Measurements from ENCODE around the gene LBH. TPM values are rescaled to one million over a fixed set of nuclear protein-coding genes. Genes with fewer than 3 reads are reported as not detected.

The LBH gene
- polyA plus RNA-seq, 1 of the 3 experiments (the other 2 are of a cell fraction): 22.8 TPM

- Histone ChIP-seq H3K4me3 (ENCODE audit: low read depth in 2 of 2, low read length in 1 of 2) (peak overlapping the region; percentile 73 to 92), H4K20me1 (ENCODE audit: insufficient read depth) (peaks cover 19% of the 10 kb centered on the region), H3K9me2 (no peaks in the 10 kb centered on the region), H2AFZ (ENCODE audit: low read depth) (peak overlapping the region; percentile 87), H3K9me3 (no peaks in the 10 kb centered on the region), H3K79me2 (ENCODE audit: insufficient read depth) (peaks cover 42% of the 10 kb centered on the region), H3K27ac (ENCODE audit: low read depth in 2 of 2, low read length in 1 of 2) (peak overlapping the region; percentile 42 to 43; a peak in 2 of 4 replicates), H3K27me3 (ENCODE audit: insufficient read depth) (no peaks in the 10 kb centered on the region), H3K4me2 (peak overlapping the region; percentile 96), H3K36me3 (replicated peaks in 1 of 2; ENCODE audit: control insufficient read depth in 1 of 2, insufficient read depth in 2 of 2, low read length in 1 of 2) (peaks cover 0 to under 1% of the 10 kb centered on the region in 2 experiments), H3K4me1 (ENCODE audit: control insufficient read depth in 1 of 2, insufficient read depth in 2 of 2, low read depth in 1 of 2, low read length in 1 of 2) (peaks cover 6 to 22% of the 10 kb centered on the region in 2 experiments; a peak in 3 of 4 replicates), H3K9ac (peak overlapping the region; percentile 86), H3F3A (replicated peaks; ENCODE audit: insufficient read depth) (peaks cover 5% of the 10 kb centered on the region)
- TF ChIP-seq RAD21 (IDR thresholded peaks at IDR 0.05; ENCODE audit: low read length) (peak; percentile 54), USF1 (IDR thresholded peaks at IDR 0.05; ENCODE audit: borderline replicate concordance, low read depth) (no peak), FOXJ3 (CRISPR knock-in tag; IDR thresholded peaks at IDR 0.05) (0 out of 2 replicates have a peak, but pooled peaks have one; percentile 28), GATA2 (CRISPR knock-in tag; IDR thresholded peaks at IDR 0.05) (no peak), SMC3 (IDR thresholded peaks at IDR 0.05; ENCODE audit: low read depth, low read length) (peak; percentile 30; the same call in 1 of the 2 replicates), JUND (IDR thresholded peaks at IDR 0.05) (no peak), EZH2phosphoT487 (IDR thresholded peaks at IDR 0.05; ENCODE audit: borderline replicate concordance, low read depth) (no peak), FOXM1 (IDR thresholded peaks at IDR 0.05; ENCODE audit: low read depth) (no peak), REST (IDR thresholded peaks at IDR 0.05; ENCODE audit: low read depth, low read length) (no peak), MXI1 (IDR thresholded peaks at IDR 0.05; ENCODE audit: low read depth, low read length) (peak; percentile 22), ELF1 (IDR thresholded peaks at IDR 0.05) (no peak), CTCF (IDR thresholded peaks at IDR 0.05) (peak; percentile 32), GABPA (IDR thresholded peaks at IDR 0.05; ENCODE audit: low read depth) (no peak), TAF1 (IDR thresholded peaks at IDR 0.05; ENCODE audit: borderline replicate concordance, low read depth, low read length) (no peak), USF2 (IDR thresholded peaks at IDR 0.05; ENCODE audit: borderline replicate concordance, low read depth, low read length) (no peak), CHD2 (IDR thresholded peaks at IDR 0.05; ENCODE audit: low read length, partially characterized antibody) (no peak), NRF1 (IDR thresholded peaks at IDR 0.05; ENCODE audit: low read depth, low read length) (peak; percentile 36; the same call in 1 of the 2 replicates), SIN3A (IDR thresholded peaks at IDR 0.05; ENCODE audit: borderline replicate concordance, low read depth, low read length) (no peak), RFX5 (IDR thresholded peaks at IDR 0.05; ENCODE audit: low read length) (no peak)
- POLR2A ChIA-PET: interaction anchor here (0.6 to 2.1 kb wide), 8 partner anchors 26 to 463 kb away, joined by 3 to 10 read pairs (median 4); partner anchors contain the start of genes LCLAT1 and YPEL5
- DNase-seq: peak; percentile 88
- CTCF ChIA-PET: interaction anchor here (0.7 to 18.6 kb wide), 20 partner anchors 9 to 1103 kb away, joined by 3 to 262 read pairs (median 4); no protein-coding TSS in a partner anchor
- WGBS (ENCODE audit: low lambda C conversion rate): 16% methylated on average over 46 of the region's 50 CpGs
These were observed 680 bp upstream of the LBH start for GRCh38 chr2:30230497-30231211.

Data from SK-N-SH (cell line).